HEK293 (cell line): ENCODE data around the gene CCSER1.

Experiments
- KLF8 ChIP-seq: fragments of 450-650 bp; formaldehyde crosslinking; IDR thresholded peaks from 2 replicates; pipeline ENCODE4 v1.5.1; 2016; ENCODE audit warnings: missing biosample characterization, missing genetic modification characterization
- MYNN ChIP-seq: fragments of 450-650 bp; formaldehyde crosslinking; IDR thresholded peaks from 2 replicates; pipeline ENCODE4 v1.5.1; 2016; ENCODE audit warnings: missing biosample characterization, missing genetic modification characterization, borderline replicate concordance
- SP2 ChIP-seq: fragments of 450-650 bp; formaldehyde crosslinking; IDR thresholded peaks from 2 replicates; pipeline ENCODE4 v1.5.1; 2016; ENCODE audit warnings: missing biosample characterization, missing genetic modification characterization
- YY1 ChIP-seq: fragments of 450-650 bp; formaldehyde crosslinking; IDR thresholded peaks from 2 replicates; pipeline ENCODE4 v1.5.1; 2018; ENCODE audit warnings: missing biosample characterization, missing genetic modification characterization
- ZBTB1 ChIP-seq: fragments of 450-650 bp; formaldehyde crosslinking; IDR thresholded peaks from 2 replicates; pipeline ENCODE4 v1.5.1; 2016; ENCODE audit warnings: missing biosample characterization, missing genetic modification characterization
- ZEB2 ChIP-seq: fragments of 450-650 bp; formaldehyde crosslinking; IDR thresholded peaks from 2 replicates; pipeline ENCODE4 v1.5.1; 2016; ENCODE audit warnings: missing biosample characterization, missing genetic modification characterization
- ZFP41 ChIP-seq: fragments of 450-650 bp; formaldehyde crosslinking; IDR thresholded peaks from 2 replicates; pipeline ENCODE4 v1.5.1; 2016; ENCODE audit warnings: missing biosample characterization, missing genetic modification characterization, borderline replicate concordance
- ZIC2 ChIP-seq: fragments of 450-650 bp; formaldehyde crosslinking; IDR thresholded peaks from 2 replicates; pipeline ENCODE4 v1.5.1; 2016; ENCODE audit warnings: missing biosample characterization, missing genetic modification characterization
- ZNF138 ChIP-seq: fragments of 450-650 bp; formaldehyde crosslinking; IDR thresholded peaks from 2 replicates; pipeline ENCODE4 v1.5.1; 2016; ENCODE audit warnings: missing biosample characterization, missing genetic modification characterization, borderline replicate concordance
- ZNF24 ChIP-seq: fragments of 450-650 bp; formaldehyde crosslinking; IDR thresholded peaks from 2 replicates; pipeline ENCODE4 v1.5.1; 2016; ENCODE audit warnings: missing biosample characterization, missing genetic modification characterization
- ZNF335 ChIP-seq: fragments of 450-650 bp; formaldehyde crosslinking; conservative IDR thresholded peaks from 2 replicates; pipeline ENCODE4 v1.5.1; 2016; ENCODE audit warnings: missing biosample characterization, missing genetic modification characterization
- ZNF423 ChIP-seq: fragments of 450-650 bp; formaldehyde crosslinking; IDR thresholded peaks from 2 replicates; pipeline ENCODE4 v1.5.1; 2016; ENCODE audit warnings: missing biosample characterization, missing genetic modification characterization
- ZNF629 ChIP-seq: fragments of 450-650 bp; formaldehyde crosslinking; IDR thresholded peaks from 2 replicates; pipeline ENCODE4 v1.5.1; 2017; ENCODE audit warnings: missing biosample characterization, missing genetic modification characterization
- TF ChIP-seq, protein P1 (sequence below): fragments of 450-650 bp; formaldehyde crosslinking; IDR thresholded peaks from 2 replicates; pipeline ENCODE4 v1.5.1; 2016; ENCODE audit warnings: missing biosample characterization, missing genetic modification characterization

DNA sequence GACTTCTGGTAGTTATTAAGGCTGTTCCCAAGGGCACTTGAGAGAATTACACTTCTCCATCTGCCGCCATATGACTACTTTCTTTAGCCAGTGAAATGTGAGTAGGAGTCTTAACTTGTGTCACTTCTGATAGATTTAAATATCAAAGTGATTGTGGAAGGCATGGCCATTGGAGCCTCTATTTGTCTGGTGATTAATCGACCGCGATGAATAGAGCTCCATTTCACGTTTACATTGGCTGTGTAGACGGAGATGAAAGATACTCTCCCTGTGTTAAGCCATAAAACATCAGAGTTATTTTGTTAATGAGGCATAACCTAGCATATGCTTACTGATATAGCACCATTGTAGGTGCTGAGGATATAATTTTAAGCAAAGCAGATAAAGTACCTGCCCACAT is 852.4 kb downstream of the CCSER1 start:
- TF ChIP-seq, protein P1, sequence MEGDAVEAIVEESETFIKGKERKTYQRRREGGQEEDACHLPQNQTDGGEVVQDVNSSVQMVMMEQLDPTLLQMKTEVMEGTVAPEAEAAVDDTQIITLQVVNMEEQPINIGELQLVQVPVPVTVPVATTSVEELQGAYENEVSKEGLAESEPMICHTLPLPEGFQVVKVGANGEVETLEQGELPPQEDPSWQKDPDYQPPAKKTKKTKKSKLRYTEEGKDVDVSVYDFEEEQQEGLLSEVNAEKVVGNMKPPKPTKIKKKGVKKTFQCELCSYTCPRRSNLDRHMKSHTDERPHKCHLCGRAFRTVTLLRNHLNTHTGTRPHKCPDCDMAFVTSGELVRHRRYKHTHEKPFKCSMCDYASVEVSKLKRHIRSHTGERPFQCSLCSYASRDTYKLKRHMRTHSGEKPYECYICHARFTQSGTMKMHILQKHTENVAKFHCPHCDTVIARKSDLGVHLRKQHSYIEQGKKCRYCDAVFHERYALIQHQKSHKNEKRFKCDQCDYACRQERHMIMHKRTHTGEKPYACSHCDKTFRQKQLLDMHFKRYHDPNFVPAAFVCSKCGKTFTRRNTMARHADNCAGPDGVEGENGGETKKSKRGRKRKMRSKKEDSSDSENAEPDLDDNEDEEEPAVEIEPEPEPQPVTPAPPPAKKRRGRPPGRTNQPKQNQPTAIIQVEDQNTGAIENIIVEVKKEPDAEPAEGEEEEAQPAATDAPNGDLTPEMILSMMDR (tag by site-specific recombination), result no peak
- no peak for TF ChIP-seq ZNF335 (tag by site-specific recombination)
- no peak for TF ChIP-seq ZNF629 (tag by site-specific recombination)
- no peak for TF ChIP-seq MYNN
- no peak for TF ChIP-seq ZEB2
- no peak for TF ChIP-seq YY1 (tag by site-specific recombination)
- no peak for TF ChIP-seq ZFP41 (tag by site-specific recombination)
- no peak for TF ChIP-seq SP2 (tag by site-specific recombination)
- no peak for TF ChIP-seq ZIC2 (tag by site-specific recombination)
- TF ChIP-seq ZNF138 (tag by site-specific recombination), result no peak
- no peak for TF ChIP-seq ZBTB1 (tag by site-specific recombination)
- TF ChIP-seq ZNF423, result no peak
- TF ChIP-seq ZNF24, result no peak
- no peak for TF ChIP-seq KLF8 (tag by site-specific recombination)
